Measurements from ENCODE around the gene EGLN2.
"Not testable (repeated sequence)": the region's sequence is repeated elsewhere in the genome, so short reads cannot be mapped to it uniquely, and the experiment has no call there.

Gene EGLN2

DNA sequence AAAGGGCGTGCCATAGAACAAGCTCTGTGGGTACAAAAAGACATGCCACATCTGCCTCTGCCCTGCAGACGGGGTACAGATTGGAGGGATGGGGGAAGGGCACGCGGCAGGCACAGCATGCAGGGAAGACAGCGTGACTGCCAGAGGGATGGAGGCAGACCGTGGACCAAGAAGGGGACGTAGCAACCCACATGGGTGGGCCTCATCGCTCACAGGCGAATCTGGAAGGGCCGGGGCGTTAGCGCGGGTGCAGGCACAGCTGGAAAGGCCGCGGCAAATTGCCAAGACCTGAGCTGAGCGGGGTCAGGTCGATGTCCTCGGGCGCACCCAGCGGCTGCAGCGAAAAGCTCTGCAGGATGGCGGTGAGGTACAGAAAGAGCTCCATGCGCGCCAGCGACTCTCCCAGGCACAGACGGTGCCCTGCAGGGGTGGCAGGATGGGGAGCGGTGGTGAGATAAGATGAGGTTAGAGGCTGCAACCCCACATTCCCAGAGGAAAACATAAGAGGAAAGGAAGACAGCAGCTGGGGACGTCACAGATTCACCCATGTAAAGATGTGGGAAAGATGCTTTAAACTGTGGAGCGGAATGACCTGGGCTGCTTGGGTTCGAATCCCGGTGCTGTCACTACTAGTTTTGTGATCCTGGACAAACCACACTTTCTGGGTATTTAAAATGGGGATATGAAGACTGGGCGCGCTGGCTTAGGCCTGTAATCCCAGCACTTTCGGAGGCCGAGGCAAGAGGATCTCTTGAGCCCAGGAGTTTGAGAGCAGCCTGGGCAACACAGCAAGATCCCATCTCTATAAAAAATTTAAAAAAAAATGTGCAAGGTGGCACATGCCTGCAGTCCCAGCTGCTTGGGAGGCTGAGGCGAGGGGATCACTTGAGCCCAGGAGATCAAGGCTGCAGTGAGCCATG lies 19.7 kb downstream of the EGLN2 start:
- not testable (repeated sequence) for H3K27ac ChIP-seq; H3K36me3 ChIP-seq; H3K4me3 ChIP-seq (ENCODE audit: low read depth, low read length); H3K9me3 ChIP-seq (ENCODE audit: severe bottlenecking); H3K27me3 ChIP-seq (ENCODE audit: insufficient read depth, low read depth, severe bottlenecking)
- TF ChIP-seq, protein P1, sequence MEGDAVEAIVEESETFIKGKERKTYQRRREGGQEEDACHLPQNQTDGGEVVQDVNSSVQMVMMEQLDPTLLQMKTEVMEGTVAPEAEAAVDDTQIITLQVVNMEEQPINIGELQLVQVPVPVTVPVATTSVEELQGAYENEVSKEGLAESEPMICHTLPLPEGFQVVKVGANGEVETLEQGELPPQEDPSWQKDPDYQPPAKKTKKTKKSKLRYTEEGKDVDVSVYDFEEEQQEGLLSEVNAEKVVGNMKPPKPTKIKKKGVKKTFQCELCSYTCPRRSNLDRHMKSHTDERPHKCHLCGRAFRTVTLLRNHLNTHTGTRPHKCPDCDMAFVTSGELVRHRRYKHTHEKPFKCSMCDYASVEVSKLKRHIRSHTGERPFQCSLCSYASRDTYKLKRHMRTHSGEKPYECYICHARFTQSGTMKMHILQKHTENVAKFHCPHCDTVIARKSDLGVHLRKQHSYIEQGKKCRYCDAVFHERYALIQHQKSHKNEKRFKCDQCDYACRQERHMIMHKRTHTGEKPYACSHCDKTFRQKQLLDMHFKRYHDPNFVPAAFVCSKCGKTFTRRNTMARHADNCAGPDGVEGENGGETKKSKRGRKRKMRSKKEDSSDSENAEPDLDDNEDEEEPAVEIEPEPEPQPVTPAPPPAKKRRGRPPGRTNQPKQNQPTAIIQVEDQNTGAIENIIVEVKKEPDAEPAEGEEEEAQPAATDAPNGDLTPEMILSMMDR (IDR thresholded peaks at IDR 0.05; ENCODE audit: low read depth, low read length), result peak; percentile 16; the same call in 1 of the 2 replicates
- peak; percentile 50 for DNase-seq

DNA sequence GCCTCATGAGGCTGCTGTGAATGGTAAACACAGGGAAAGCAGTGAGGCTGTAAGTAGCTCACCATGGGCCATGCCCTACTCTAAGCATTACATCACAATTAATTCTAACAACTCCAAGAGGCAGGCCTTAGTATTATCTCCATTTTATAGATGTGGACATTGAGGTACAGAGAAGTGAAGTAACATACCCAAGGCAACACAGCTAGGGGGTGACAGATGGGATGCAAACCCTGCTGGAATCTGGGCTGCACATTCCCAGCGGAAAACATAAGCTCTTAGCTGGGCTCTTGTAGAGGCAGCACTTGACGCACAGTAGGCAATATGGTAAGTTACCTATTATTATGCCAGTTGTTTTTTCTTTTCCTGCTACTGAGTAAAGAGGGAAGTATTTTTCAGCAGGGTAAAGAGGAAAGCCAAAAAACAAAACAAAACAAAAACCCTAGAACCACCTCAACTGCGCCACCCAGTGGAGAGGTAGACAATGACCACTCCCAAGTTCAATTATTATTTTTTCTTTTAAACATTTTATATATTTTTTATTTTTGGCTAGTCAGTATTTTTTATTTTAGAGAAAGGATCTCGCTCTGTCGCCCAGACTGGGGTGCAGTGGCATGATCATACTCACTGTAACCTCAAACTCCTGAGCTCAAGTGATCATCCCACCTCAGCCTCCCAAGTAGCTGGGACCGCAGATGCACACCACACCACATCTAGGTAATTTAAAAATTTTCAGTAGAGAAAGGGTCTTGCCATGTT lies 20.7 kb downstream of the EGLN2 start:
- TF ChIP-seq, protein P1 (IDR thresholded peaks at IDR 0.05; ENCODE audit: low read depth, low read length), result peak; percentile 25; the same call in 1 of the 2 replicates
- not testable (repeated sequence) for H3K4me3 ChIP-seq (ENCODE audit: low read depth, low read length); H3K27me3 ChIP-seq (ENCODE audit: insufficient read depth, low read depth, severe bottlenecking); H3K27ac ChIP-seq; H3K9me3 ChIP-seq (ENCODE audit: severe bottlenecking); DNase-seq; H3K36me3 ChIP-seq

DNA sequence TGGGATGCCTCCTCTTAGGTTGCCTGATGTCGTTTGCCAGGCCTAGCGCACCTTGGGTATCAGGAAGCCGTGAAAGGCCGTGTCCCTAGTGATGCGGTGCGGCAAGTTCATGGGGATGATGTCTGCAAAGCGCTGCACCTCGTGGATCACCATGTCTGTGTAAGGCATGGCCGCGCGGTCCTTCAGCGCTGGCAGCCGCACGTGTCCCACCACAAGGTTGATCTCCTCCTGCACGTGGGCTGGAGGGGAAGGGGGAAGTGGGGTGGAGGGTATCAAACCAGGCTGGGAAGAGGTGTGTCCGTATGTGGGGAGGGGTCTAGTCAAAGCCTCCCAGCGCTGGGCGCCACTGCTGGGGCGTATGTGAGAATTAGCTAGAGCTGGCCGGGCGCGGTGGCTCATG lies 23.2 kb downstream of the EGLN2 start:
- H3K27ac ChIP-seq, result 0 out of 2 replicates have a peak overlapping the region, but pooled peaks have one; percentile 0
- no peaks in the 10 kb centered on the region for H3K9me3 ChIP-seq (ENCODE audit: severe bottlenecking)
- H3K4me3 ChIP-seq (ENCODE audit: low read depth, low read length), result no peak overlapping the region
- DNase-seq, result peak; percentile 47
- TF ChIP-seq, protein P1 (IDR thresholded peaks at IDR 0.05; ENCODE audit: low read depth, low read length), result no peak
- H3K27me3 ChIP-seq (ENCODE audit: insufficient read depth, low read depth, severe bottlenecking), result no peaks in the 10 kb centered on the region
- H3K36me3 ChIP-seq, result 0 out of 2 replicates have a peak, but pooled peaks cover 2% of the 10 kb centered on the region

DNA sequence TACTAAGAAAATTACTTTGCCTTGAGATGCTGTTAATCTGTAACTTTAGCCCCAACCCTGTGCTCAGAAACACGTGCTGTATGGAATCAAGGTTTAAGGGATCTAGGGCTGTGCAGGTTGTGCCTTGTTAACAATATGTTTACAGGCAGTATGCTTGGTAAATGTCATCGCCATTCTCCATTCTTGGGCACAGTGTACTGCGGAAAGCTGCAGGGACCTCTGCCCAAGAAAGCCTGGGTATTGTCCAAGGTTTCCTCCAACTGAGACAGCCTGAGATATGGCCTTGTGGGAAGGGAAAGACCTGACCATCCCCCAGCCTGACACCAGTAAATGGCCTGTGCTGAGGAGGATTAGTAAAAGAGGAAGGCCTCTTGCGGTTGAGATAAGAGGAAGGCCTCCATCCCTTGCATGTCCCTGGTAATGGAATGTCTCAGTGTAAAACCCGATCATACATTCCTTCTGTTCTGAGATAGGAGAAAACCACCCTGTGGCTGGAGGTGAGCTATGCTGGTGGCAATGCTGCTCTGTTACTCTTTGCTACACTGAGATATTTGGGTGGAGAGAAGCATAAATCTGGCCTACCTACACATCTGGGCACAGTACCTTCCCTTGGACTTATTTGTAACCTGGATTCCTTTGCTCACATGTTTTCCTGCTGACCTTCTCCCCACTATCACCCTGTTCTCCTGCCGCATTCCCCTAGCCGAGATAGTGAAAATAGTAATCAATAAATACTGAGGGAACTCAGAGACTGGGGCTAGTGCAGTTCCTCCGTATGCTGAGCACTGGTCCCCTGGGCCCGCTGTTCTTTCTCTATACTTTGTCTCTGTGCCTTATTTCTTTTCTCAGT lies 23.9 kb downstream of the EGLN2 start:
- 0 out of 2 replicates have a peak overlapping the region, but pooled peaks have one; percentile 0 for H3K27ac ChIP-seq
- not testable (repeated sequence) for H3K4me3 ChIP-seq (ENCODE audit: low read depth, low read length); H3K27me3 ChIP-seq (ENCODE audit: insufficient read depth, low read depth, severe bottlenecking); H3K9me3 ChIP-seq (ENCODE audit: severe bottlenecking); H3K36me3 ChIP-seq
- peak; percentile 32 for DNase-seq

DNA sequence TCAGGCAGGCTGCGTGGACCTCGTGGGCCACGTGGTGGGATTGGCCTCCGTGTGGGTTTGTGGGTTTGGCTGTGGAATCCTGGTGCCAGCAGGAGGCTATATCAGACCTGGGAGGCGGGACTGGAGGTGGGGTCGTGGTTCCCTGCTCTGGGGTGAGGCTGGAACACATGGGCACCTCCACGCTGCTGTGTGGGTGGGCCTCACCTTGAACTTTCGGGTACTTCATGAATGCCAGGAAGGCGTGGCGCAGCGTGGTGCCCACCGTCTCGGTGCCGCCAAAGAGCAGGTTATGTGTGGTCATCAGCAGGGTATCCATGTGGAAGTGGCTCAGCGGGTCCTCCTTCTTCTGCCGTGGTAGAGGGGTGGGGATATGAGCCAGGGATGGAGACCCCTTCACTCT lies 25.9 kb downstream of the EGLN2 start:
- H3K36me3 ChIP-seq; H3K4me3 ChIP-seq (ENCODE audit: low read depth, low read length); H3K27ac ChIP-seq; H3K9me3 ChIP-seq (ENCODE audit: severe bottlenecking); H3K27me3 ChIP-seq (ENCODE audit: insufficient read depth, low read depth, severe bottlenecking); DNase-seq: not testable (repeated sequence)

DNA sequence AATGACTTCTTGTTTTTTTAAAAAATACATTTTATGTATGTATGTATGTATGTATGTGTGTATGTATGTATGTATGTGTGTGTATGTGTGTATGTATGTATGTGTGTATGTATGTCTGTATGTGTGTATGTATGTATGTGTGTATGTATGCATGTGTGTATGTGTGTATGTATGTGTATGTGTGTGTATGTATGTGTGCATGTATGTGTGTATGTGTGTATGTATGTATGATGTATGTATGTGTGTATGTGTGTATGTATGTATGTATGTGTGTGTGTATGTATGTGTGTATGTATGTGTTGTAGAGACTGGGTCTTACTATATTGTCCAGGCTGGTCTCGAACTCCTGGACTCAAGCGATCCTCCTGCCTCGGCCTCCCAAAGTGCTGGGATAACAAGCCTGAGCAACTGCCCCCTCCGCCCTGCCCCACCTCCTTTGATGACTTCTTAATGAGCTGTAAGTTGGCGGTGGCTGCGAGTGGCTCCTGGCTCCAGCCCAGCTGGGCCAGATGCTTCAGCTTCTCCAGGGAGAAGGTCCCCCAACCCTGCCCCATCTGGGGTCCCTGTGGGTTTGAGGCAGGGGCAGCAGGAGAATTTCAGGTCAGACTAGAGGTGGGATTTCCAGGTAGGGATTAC lies 26.6 kb downstream of the EGLN2 start:
- not testable (repeated sequence) for H3K27ac ChIP-seq, DNase-seq

DNA sequence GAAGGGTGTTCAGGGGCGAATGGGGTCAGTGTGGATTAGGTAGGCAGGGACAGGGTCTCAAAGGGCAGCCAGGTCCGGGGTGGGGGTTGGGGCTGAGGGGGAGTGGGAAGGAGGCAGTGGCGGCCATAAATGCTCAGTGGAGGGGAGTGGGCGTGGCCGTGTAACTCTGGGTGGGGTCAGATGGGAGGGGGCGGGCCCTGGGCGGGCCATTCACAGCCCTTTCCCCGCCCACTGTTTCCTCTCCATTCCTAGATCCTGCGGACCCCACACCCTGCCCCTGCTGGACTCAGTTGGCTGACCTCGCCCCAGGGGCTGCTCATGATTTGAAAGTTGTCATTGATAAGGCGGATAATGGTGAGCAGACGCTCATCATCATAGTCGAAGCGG lies 27.3 kb downstream of the EGLN2 start:
- DNase-seq; H3K27me3 ChIP-seq (ENCODE audit: insufficient read depth, low read depth, severe bottlenecking); H3K4me3 ChIP-seq (ENCODE audit: low read depth, low read length); H3K9me3 ChIP-seq (ENCODE audit: severe bottlenecking); H3K36me3 ChIP-seq; H3K27ac ChIP-seq: not testable (repeated sequence)

More for the DNA sequence above, 26.6 kb downstream of the EGLN2 start:
- H3K36me3 ChIP-seq; H3K27me3 ChIP-seq (ENCODE audit: insufficient read depth, low read depth, severe bottlenecking); H3K9me3 ChIP-seq (ENCODE audit: severe bottlenecking); H3K4me3 ChIP-seq (ENCODE audit: low read depth, low read length): not testable (repeated sequence)

DNA sequence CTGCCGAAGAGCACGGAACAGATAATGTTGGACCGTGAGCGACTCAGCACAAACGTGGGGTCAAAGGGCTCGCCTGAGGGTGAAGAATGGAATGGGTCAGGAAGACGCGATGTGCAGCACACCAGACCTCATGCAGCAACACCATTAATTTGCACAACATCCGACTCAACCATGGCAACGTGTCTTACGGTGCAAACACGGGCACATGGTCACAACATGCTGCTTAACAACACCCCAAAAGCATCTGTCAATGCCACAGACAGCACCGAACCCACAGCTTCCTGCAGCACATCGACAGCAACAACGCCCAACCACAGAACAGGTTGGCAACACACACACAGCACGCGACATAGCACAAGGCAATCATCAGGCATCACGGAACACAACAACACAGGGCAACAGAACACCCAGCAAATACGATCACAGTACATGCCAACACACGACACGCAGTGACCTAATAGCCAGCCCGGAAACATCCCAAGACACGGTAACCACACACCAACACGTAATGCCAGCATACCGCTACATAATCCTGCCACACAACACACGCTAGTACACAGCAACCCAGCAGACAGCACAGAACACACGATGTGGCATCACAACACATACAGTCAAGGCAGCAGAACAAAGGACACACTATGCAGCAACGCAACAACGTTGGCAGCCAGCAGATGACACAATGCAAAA lies 27.9 kb downstream of the EGLN2 start:
- not testable (repeated sequence) for H3K27me3 ChIP-seq (ENCODE audit: insufficient read depth, low read depth, severe bottlenecking); H3K27ac ChIP-seq; H3K36me3 ChIP-seq; DNase-seq; H3K4me3 ChIP-seq (ENCODE audit: low read depth, low read length); H3K9me3 ChIP-seq (ENCODE audit: severe bottlenecking)
